H1 (cell line): ENCODE data around the gene GRIK1. TPM values are rescaled to one million over a fixed set of nuclear protein-coding genes. Genes with fewer than 3 reads are reported as not detected.

Experiments used
- CEBPB ChIP-seq: IDR thresholded peaks from 2 replicates; pipeline ENCODE4 v1.6.1; 2012; ENCODE audit warnings: low read depth, low read length
- CHD7 ChIP-seq: fragments of 300-600 bp; sonication (generic); IDR thresholded peaks from 2 replicates; pipeline ENCODE4 v1.7.1; 2012; ENCODE audit warnings: low read length, moderate library complexity, mild to moderate bottlenecking, inconsistent platforms; ENCODE audit not compliant: insufficient replicate concordance
- FOSL1 ChIP-seq: IDR thresholded peaks from 2 replicates; pipeline ENCODE4 v1.6.1; 2011; ENCODE audit warnings: mild to moderate bottlenecking, low read depth, low read length, moderate library complexity; ENCODE audit not compliant: insufficient read depth
- KDM5A ChIP-seq: fragments of 200-600 bp; IDR thresholded peaks from 2 replicates; pipeline ENCODE4 v1.7.1; 2012; ENCODE audit warnings: mild to moderate bottlenecking, low read length, inconsistent platforms, mixed read lengths
- polyA plus RNA-seq, 7 experiments: library from polyadenylated mRNA; depleted of rRNA in 3 of 7; stranded (reverse) in 5 of 7; unstranded in 2 of 7; fragments of >200 nt in 5 of 7; fragments of 200-250 nt in 2 of 7; gene quantifications; 1 replicate in 5 of 7; 2 replicates in 1 of 7; 4 replicates in 1 of 7; pipeline versions ENCODE4 v1.2.1 to v1.2.3, GENCODE V29; 2011 to 2013; ENCODE audit warnings: missing spikeins in 2 of 7, mixed read lengths in 2 of 7
- total RNA-seq: library from RNA; stranded (reverse); fragmentation: NEBNext Ultra II Directional; extraction: Animal tissue kit (Norgen Biotek cat#: 25700); gene quantifications from 2 replicates; pipeline ENCODE4 v1.2.1, GENCODE V29; 2021

The GRIK1 gene
- total and polyA plus RNA-seq, 2 of the 8 experiments (the other 6 are each of a cell fraction or from before 2014, with no cell fraction given): 0.11 to 0.32 TPM

- TF ChIP-seq CHD7: no peak
- no peak for TF ChIP-seq FOSL1
- no peak for TF ChIP-seq KDM5A
- TF ChIP-seq CEBPB: no peak
Measured at GRCh38 chr21:29737186-29737585, 202.6 kb downstream of the GRIK1 start (continued).
